HG03159 (cell line): ENCODE measurements around the gene ARRB2.
A peak's percentile ranks its signal among the peaks of the same experiment; 100 is the strongest.
"Not testable (repeated sequence)": the region's sequence is repeated elsewhere in the genome, so short reads cannot be mapped to it uniquely, and the experiment has no call there.

ENCODE experiments used
- ATAC-seq: cut with Tn5 transposase; IDR thresholded peaks from one replicate; pipeline ENCODE4 v1.9.1; 2021; ENCODE audit warnings: mild to moderate bottlenecking, moderate library complexity; ENCODE audit not compliant: unreplicated experiment

The ARRB2 gene

DNA sequence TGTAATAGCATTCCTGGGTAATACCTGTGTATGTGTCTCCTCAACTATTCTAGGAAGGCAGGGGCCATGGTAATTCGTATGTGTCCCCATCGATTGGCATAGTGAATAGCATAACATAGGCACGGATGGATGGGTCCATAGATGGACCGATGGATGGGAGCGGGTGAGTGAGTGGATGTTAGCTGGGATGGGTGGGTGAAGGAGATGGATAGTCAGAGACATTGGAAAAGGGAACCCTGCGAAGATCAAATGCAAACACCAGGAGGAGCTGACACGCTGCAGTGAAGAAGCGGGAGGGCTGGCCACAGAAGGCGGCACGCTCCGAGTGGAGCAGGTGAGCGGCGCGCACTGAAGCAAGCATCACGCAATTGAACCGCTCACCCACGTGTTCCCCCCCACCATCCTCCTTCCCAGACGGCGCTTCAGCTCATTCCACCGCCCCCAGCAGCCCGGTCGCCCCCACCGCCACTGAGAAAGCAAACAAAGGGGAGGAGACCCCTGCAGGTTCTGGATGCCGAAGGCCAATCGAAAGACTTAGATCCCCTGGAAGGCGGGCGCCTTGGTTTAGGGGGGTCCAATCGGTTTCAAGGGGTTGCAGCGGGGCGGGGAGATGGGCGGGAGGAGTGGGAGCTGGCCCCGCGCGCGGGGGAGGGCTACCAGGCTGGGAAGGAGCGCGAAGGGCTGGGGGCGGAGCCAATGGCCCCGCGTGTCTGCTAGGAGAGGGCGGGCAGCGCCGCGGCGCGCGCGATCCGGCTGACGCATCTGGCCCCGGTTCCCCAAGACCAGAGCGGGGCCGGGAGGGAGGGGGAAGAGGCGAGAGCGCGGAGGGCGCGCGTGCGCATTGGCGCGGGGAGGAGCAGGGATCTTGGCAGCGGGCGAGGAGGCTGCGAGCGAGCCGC is at the start of gene ARRB2:
Gene ARRB2 (plus strand): TSS at position 839 of the 899 bp plus-strand sequence. CDS start 90 bp downstream, outside the sequence.
- peak; percentile 76 for ATAC-seq

DNA sequence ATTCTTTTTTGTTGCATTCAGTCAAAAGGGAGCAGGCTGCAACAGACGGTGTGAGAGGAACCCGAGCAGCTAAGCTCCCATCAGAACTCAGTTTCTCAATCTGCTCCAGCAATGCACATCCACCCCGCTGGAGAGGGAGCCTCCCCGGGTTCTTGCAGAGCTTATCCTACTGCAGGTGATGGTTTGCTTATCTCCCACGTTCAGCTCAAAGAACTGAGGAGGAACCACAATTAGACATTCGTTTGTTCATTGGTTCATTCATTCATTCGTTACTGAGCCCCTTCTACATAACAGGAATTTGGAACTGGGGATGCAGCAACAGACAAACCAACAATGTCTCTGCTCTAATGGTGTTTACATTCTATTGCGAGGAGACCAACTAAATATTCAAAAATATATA is 46.7 kb upstream of the ARRB2 start:
- no peak for ATAC-seq

DNA sequence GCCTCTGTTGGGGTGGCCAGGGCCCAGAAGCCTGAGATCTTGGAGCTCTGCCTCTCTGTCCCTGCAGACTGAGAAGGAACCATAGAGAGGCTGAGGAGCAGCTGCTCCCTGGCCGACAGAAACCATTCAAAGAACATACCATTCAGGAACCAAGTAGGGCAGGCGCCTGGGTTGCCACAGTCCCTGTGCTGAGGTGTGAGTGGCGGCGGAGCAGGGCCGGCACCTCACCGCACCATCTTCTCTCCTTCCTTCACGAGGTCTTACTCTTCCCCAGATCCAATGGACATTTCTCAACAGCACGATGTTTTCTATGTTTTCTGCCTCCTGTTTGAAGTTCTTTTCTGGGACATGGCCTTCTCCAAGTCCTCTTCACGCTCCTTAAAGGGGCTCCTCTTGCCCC is 46.2 kb upstream of the ARRB2 start:
- no peak for ATAC-seq

DNA sequence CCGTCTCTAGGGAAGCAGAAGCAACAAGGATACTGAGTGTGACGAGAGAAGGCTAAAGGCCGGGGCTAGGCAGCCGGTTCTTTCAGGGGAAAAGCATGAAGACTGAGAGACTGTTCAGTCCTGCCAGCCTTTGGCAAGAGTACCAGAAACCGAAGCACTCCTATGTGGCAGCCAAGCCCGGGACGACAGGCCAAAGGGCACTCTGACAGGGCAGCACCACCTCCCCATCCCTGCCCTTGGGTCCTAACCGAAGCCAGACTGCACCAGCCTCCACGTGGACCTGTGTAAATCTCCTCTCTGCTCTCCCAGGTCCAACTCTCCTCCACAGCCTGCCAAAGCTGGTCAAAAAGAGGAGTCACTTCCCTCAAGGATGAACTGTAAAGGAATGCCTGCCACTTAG is 45.4 kb upstream of the ARRB2 start:
- no peak for ATAC-seq

DNA sequence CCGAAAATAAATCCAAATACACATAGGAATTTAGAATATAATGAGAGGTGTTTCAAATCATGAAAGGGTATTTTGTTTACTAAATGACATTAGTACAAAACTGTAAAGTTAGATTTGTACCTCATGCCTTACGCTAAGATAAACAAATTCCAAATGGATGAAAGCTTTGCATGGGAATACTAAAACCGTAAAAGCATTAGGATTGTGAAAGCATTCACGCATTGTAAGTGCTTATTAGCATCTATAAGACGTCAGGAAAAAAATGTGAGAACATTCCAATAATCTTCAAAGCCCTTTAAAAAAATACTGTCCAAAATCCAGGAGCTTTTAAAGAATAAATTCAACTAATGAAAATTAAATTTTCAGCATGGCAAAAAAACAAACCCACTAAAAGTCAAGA is 44.1 kb upstream of the ARRB2 start:
- ATAC-seq: no peak

DNA sequence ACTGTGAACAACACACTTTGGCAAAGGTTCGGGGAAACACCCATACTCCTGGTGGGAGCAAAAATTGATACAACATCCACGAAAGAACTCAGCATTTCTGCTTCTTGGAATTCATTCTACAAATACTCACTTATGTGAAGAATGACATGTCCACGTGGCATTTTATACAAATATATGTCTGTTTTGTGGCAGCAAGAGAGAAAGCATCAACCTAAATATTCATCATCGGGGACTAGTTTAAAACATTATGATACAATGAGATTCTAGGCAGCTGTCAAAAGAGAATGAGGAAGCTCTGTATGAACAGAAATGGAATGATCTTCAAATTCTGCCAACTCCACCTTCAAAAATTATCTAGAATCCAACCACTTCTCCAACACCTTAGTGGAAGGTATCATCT is 43.3 kb upstream of the ARRB2 start:
- no peak for ATAC-seq

DNA sequence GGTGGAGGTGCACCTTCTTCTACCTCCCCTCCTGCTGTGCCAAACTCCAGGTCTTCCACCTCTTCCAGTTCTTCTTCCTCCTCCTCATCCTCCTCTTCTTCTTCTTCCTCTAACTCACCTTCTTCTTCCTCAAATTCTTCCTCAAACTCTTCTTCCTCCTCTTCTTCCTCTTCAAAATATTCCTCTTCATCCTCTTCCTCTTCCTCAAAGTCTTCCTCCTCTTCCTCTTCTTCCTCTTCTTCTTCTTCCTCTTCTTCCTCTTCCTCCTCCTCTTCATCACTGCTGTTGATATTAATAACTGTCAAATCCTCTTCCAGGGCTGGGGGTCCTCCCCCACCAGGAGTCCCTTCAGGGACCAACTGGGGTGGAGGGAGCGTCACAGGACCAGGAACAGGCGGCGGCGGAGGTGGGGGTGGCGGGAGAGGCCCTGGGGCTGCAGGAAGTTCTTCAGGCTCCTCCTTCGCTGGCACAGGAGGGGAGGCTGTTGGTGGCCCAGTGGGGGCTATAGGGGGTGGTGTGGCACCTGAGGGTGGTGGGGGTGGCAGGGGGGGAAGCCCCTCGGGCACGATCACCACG is 38.3 kb upstream of the ARRB2 start:
- ATAC-seq: no peak

DNA sequence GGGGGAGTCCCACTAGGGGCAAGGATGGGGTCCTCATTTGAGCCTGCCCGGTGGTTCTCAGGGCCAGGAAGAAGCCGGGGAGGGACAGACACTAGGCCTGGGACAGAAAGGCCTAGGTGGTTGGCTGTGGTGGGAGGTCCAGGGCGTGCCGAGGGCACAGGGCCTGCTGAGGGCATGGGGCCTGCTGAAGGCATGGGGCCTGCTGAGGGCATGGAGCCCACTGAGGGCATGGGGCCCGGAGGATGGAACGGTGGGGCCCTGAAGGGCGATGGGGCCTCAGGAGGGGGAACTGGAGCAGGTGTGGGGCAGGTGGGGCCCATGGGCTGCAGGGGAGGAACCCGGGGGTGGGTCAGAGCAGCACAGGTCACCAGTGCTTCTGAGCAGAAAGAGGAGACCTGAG is 37.7 kb upstream of the ARRB2 start:
- ATAC-seq: no peak

DNA sequence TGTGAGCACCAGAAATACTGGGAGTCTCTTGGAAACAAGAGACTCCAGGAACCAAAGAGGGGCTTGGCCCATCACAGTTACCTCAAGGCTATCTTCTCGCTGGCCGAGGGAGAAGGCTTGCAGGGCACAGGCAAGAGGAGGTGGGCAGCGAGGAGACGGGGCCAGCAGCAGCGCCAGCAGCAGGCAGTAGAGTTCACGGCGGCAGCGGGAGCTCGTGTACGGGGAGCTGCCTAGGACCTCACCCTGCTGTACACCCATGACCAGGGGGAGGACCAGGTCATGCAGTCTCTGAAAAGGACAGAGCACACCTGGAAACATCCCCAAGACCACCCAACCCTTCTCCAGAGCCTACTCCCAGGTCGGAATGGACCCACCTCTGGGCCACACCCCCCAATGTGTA is 37.3 kb upstream of the ARRB2 start:
- ATAC-seq: no peak

DNA sequence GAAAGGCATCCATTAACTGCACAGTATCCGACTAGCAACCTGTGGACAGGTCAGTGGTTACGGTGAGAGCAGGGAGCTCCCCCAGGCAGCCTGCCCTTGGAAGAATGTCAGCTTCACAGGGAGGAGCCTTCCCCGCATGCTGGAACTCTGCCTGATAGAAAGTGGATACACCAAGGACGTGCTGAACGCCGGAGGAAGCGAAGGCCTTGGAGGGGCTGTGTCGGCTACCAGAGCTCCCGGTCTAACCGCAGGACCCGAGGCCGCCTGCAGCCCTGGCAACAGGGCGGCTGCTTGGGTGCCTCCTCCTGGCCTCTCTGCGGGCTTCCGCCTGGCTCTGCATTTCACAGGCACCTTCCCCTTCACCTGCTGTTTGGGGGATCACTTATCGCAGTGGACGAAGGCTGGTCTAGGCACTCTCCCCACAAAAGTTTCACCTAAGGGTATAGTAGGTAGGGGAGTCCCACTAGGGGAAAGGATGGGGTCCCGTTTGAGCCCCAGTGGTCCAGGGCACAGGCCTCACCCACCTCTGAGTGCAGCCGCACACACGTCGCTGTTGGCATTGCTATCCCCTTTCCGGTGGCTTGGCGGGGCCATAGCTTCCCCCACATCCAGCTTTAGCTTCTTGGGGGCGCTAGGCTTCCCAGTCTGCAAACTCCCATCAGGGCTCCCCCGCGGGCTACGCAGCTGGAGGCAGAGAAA is 36.3 kb upstream of the ARRB2 start:
- no peak for ATAC-seq

DNA sequence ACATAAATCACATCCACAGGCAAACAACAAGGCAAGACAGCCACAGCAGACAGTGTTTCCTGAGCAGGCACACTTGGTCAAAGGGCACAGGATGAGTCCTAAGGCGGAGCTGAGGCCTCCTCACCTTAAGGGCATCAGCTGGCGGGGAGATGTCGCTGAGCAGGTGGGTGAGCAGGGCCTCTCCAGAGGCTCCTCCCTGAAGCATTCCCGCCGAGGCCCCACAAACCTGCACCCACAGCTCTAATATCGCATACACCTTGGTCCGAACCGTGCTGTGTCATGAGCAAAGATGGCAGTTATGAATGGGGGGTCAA is 35.8 kb upstream of the ARRB2 start:
- ATAC-seq: no peak

DNA sequence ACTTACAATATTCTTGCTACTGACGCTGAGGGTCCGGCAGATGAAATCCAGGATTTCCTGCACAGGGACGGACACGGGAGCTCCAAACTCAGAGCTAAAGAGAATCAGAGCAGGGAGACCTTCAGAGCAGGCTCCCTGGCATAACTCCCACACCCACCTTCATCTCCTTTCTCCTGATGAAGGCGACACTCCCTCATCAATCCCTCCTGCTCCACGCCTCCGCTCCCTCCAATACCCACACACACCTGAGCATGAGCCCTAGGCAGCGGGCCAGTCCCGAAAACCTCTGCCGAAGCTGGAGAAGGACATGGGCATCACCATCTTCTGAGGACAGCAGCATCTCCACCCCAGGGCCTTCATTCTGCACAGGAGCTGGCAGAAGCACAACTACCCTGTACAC is 34.6 kb upstream of the ARRB2 start:
- ATAC-seq: no peak

DNA sequence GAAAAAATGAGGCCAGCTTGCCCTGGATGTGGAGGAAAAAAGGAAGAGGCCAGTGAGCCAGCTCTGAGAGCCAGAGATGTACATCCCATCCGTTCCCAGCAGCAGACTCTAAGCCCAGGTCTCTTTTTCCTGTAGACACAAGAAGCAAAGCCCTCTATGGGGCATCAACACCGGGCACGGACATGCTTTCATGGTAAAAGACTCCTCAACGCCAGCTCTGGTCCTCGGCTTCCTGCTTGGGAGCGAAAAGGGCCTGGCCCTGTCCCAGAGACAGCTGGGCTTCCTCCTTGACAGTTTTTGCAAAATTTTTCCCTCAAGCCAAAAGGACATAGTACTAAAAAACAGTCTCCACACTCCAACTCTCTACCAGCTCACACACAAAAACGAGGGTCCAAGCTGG is 33.6 kb upstream of the ARRB2 start:
- ATAC-seq: no peak

DNA sequence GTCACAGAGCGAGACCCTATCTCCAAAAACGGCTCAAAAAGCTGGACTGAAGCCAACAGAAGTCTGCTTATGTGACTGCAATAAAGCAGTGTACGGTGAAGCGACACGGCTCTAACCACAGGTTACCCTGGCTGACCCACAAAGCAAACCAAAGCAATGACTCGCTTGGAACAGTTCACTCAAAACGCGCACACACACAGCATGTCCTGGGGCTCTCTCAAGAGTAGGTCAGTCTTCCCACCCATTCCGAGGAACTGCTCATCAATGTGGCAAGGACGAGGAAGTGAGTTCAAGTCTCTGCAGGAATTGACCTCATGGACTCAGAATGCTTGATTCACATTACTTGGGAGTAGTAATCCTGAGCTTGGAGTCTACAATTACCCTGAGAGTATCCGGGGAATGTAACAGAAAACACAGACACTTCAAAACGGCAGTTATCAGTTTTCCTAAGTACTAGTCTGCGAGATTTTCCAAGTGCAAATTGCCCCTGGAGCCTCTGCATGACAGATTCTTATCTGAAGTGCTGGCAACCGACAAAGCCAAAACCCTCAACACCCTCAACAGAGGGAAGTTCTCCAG is 31.9 kb upstream of the ARRB2 start:
- no peak for ATAC-seq

DNA sequence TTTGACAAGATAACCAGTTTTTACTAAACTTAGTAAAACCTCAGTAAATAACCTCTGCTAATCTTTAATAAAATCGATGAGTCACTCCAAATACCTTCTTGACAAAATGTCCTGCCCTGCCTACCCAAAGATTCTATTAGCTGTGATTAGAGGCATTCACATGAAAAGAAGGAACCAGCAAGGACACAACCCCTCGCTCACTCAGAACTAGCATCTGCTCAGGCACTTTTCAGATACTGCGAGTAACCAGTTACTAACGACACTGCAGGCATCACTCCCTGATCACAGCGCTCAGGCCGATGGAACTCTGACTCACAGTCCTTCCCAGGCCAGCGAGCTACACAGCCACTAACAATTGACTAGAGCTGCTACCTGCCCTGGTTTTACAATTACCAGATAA is 30.8 kb upstream of the ARRB2 start:
- no peak for ATAC-seq

DNA sequence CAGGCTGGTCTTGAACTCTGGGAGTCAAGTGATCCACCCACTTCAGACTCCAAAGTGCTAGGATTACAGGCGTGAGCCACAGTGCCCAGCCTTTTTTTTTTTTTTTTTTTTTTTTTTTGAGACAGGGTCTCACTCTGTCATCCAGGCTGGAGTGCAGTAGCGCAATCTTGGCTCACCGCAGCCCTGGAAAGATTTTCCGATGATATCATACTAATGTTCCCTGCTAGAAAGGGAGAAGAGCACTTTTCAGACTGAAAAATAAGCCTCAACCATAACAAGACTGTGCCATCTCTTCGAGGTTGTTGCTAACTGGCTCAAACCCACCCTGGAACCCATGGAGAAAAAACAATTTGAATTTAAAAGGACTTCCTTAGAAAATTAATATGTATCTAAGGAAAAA is 26.7 kb upstream of the ARRB2 start:
- ATAC-seq: not testable (repeated sequence)

DNA sequence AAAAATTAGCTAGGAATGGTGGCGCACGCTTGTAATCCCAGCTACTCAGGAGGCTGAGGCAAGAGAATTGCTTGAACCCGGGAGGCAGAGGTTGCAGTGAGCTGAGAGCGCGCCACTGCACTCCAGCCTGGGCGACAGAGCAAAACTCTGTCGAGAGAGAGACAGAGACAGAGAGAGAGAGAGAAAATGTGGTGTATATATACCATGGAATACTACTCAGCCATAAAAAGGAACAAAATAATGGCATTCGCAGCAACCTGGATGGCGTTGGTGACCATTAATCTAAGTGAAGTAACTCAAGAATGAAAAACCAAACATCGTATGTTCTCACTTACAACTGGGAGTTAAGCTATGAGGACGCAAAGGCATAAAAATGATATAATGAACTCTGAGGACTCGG is 20.6 kb upstream of the ARRB2 start:
- ATAC-seq: not testable (repeated sequence)

DNA sequence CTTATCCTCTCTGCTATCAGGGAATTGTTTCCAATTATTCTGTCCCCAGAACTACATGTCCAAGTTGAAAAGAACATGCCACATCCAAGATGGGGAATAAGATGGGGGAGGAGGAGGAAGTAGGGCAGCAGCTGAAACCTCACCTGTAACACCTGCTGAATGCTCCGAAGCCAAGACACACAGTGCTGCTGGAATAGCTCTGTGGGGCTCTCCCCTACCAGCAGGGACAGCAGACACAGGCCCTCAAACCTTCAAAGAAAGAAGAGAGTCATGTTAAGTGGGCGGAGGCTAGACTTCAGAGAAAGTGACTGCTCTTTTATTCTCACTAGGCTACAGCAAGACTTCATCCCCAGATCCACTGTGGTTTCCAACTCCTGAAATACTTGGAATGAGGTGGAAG is 19.7 kb upstream of the ARRB2 start:
- ATAC-seq: no peak

DNA sequence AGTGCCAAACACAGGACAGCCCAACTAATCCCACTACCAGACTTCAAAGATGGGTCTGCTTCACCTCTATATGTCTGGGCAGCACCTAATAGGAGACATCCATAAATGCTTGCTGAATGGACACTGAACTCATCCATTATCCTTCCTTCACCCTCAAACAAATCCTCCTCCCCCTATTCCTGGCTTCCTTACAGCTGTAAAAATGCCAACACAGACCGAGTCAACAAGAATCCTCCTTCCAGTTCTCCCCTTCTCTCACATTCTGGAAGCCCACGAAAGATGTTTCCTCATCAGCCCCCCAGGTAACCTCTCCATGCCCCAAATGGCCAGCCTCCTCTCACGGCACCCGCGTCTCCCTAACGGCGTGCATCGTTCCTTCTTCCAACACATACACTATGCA is 18.7 kb upstream of the ARRB2 start:
- ATAC-seq: no peak

DNA sequence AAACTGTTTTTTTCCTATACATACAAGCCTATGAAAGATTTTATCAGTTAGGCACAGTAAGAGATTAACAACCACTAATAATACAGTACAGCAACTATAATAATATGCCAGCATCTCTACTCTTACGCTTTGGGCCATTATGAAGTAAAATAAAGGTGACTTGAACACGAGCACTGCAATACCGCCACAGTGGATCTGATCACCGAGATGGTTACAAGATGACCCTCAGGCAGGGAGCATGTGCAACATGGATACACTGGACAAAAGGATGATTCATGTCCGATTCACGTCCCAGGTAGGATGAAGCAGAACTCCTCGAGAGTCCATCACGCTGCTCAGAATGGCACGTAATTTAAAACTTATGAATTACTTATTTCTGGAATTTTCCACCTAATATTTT is 17.0 kb upstream of the ARRB2 start:
- ATAC-seq: no peak

DNA sequence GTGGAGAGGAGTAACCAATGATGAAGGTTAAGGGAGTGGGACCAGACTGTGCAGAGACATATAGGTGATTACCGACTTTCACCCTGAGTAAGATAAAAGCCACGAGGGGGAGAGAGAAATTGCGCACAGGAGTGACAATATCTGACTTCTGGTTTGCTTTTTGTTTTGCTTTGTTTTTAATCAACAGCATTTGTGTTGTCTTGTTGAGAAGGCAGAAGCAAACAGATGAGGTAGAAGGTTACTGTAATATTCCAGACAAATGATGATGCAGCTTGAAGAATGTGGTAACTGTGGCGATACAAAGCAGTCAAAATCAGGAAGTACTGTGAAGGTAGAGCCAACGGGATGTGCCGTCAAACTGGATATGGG is 14.0 kb upstream of the ARRB2 start:
- ATAC-seq: no peak
